GM18511 (cell line): Measurements from ENCODE around the gene CHKA.

Experiments used
- ATAC-seq: cut with Tn5 transposase; IDR thresholded peaks from one replicate; pipeline ENCODE4 v1.9.1; 2021; ENCODE audit warnings: mild to moderate bottlenecking, moderate library complexity; ENCODE audit not compliant: unreplicated experiment

CHKA gene

DNA sequence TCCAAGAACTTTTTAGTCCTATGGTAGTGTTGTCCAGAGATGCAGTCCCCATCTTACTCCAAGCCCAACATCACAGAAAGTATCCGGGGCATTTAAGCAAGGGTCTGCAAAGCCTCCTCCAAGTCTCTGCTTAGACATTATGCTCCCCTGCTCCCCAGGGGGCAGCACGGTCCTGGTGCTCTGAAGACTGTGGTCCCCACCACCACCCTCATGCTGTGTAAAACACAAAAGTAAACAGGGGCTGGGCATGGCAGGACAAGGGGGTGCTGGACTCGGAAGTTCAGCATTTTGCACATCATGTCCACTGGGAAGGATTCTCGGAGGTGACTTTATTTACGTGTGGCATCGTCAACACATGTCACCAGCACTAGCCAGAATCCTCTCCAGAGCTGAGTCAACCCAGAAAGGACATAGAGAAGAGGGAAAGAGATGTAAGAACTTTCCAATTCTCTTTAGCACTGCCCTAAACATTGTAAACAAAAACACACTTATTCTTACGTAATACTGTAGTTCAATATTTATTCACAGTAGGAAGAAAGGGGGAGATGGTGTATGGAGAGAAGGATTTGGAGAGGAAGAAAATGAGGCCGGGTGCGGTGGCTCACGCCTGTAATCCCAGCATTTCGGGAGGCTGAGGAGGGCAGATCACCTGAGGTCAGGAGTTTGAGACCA, 44.7 kb downstream of the CHKA start:
- ATAC-seq: no peak

DNA sequence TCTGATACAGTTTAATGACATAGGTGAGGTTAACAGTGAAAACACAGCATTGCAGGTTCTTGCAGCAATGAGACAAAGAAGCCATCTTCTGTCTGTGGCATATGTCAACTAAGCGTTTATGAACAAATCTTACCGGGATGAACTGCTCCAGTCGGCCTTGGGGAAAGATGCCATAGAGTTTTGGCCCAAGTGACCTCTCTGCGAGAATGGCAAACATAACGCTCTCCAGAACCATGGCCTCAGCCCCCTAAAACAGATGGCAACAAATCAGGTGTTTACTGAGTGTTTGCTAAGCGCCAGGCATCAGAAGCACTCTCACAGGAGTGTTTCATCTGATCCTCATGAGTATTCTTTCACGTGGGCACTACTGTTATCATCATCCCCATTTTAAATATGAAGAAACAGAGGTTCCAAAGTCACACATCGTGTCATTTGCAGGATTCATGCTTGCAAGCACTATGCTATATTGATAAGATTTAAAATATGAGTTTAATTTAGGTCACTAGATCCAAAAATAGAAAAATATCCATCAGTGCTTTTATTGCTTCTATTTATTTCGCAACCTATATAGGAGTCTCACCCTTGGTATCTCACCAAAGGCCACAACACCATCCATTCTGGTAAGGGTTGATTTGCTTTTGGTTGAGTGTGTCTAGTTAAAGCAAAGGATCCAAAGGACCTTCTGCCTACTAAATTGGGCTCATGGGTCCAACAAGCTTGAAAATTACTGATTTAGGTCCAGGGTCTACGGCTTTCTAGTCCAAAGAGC, 46.4 kb downstream of the CHKA start:
- ATAC-seq: no peak

DNA sequence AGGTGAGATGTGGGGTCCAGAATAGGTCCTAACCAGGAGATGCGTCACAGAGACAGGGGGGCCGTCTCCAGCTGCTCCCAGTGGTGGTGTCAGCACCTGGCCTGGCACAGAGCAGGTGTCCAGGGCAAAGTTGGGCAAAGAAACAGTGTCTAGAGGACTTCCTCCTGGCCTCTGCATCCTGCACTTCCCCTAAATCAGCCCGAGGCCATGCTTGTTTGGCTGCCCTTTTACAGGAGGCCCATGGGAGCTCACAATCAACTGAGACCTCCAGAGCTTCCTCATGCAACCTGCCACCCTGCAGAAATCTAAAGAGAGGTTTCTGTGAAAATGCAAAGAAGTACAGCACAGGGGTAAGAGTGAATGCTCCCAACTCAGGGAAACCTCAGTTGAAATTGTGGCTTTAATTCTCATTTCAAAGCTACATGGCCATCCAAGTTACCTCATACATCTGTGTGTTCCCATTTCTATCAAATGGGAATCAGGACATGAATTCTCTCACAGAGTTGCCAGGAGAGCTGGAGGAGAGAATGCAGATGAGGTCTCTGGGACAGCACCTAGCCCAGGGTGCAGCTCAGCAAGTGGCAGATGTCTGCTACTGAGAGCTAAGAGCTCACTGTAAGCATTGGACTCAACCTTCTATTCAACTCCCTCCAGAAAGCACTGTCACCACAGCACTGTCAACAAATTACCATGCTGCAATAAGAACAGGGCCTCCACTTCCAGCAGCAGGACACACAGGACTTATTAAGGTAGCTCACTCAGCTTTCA, 49.7 kb downstream of the CHKA start:
- no peak for ATAC-seq

DNA sequence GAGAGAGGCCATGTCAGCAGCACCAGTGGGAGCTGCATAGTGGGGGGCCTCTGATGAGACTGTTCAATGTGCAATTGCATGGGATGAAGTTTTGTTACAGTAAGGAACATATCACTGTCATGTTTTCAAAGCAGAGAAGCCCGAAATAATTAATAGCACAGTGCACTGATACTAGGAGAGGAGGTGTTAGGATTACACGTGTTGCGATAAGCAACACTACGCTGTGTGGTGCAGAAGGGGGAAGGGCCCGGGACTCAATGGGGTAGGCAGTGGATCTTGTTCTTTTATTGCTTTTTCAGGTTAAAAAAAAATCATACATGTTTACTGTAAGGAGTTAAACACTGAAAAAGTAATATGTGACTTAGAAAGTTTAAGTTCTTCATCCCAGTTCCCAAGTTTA, 53.2 kb downstream of the CHKA start:
- ATAC-seq: no peak

DNA sequence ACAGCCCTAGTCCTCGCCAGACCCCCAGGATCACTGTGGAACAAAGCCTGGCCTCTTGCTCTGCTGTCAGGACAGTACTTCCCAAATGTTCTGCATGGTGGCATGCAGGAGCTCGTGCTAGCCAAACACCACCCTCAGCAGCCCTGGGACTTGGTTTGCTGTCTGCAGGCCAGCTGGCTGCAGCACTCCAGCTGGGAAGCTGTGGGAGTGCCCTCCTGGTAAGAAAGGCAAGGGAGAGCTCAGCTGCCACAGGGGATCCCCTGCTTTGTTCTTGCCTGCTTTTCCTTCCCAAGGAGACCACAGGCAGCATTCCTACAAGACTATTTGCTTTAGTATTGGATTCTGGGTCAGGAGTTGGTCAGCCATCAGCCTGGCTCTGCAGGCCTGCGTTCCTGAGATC, 54.4 kb downstream of the CHKA start:
- no peak for ATAC-seq

DNA sequence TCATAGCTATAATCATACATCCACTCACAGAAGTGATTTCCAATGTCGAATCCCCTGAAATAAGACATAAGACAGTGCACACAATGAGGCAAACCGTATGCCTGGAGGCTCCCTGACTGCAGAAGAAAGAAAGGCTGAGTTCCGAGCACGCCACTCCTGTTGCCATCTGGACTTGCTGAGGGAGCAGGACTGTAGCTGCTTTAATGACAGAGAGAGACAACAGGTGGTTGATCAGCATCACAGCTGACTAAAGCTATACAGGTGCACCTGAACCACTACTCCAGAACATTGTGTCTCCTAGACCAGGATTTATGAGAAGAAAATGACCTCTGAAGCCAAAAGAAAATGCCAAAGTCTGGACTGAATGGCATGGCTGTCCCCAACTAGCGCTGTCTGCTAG, 55.3 kb downstream of the CHKA start:
- ATAC-seq: no peak

DNA sequence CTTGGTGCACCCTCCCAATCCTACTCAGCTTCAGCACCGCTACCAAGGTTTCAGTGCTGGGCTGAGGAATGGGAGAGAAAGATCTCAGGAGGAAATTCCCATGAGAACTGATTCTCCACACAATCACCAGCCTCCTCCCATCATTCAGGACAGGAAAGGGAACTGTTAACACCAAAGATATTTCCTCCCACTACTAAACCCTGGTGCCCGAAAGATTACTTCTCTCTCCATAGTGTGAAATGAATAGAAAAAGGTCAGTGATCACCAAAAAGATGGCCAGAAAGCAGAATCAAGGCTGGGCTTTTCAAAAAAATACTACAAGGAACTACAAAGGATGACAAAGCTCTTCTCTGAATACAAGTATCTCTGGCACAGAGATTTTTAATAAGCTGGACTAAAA, 56.3 kb downstream of the CHKA start:
- no peak for ATAC-seq

DNA sequence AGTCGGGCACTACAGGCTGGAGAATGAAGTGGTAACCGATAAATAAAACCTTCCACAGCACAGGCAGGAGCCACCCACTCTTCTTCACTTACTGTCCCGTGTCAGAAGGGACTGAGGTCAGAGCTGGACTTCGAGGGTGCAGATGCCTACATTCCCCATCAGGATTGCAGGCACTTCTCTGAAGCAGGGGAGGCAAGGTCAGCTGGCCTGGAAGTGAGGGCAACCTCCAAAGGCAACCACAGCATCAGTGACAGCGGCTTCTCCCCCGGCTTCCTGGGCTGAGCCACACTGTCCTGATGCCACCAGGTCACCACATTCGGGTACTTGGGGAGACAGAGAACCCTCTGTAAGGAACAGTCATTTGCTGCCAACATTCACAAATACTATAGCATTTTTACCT, 59.7 kb downstream of the CHKA start:
- ATAC-seq: no peak

DNA sequence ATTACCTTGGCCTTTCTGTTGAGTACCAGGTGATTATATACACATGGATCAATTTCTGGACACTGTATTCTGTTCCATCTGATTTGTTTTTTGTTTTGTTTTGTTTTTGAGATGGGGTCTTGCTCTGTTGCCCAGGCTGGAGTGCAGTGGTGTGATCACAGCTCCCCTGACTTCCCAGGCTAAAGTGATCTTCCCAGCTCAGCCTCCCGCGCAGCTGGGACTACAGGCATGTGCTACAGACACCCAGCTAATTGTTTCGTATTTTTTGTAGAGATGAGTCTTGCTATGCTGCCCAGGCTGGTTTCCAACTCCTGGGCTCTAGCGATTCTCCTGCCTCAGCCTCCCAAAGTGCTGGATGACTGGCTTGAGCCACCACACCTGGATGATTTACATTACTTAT, 63.4 kb downstream of the CHKA start:
- ATAC-seq: no peak

DNA sequence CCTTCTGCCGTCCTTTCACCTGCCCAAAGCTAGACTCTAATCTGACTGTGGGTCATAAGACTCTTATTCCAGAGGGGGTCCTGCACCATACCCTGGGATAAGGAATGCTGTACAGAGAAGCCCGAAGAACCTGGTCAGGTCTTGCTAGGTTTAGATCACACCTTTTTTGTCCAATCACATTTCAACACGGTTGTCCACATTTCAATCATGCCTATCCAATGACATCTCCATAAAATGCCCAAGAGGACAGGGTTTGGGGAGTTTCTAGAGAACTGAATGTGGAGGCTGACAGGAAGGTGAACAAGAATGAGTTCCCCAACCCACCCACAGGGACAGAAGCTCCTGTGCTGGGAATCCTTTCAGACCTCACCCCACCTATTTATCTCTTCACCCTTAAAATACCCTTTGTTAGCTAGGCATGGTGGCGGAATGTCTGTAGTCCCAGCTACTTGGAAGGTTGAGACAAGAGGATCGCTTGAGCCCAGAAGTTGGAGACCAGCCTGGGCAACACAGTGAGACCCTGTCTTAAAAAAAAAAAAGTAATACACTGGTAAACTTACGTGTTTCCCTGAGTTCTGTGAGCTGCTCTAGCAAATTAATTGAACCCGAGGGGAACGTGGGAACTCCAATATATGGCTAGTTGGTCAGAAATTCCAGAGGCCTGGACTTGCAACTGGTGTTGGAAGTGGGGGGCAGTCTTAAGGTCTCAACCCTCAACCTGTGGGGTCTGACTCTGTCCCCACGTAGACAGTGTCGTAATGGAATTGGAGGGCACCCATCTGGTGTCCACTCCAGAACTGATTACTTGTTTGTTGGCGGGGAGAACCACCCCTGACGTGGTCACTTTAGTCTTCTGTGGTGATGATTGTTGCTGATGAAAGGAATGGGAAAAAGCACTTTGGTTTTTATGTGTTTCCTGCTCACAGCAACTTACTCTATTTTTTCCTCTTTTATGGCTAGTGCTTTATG, 64.6 kb downstream of the CHKA start:
- no peak for ATAC-seq

DNA sequence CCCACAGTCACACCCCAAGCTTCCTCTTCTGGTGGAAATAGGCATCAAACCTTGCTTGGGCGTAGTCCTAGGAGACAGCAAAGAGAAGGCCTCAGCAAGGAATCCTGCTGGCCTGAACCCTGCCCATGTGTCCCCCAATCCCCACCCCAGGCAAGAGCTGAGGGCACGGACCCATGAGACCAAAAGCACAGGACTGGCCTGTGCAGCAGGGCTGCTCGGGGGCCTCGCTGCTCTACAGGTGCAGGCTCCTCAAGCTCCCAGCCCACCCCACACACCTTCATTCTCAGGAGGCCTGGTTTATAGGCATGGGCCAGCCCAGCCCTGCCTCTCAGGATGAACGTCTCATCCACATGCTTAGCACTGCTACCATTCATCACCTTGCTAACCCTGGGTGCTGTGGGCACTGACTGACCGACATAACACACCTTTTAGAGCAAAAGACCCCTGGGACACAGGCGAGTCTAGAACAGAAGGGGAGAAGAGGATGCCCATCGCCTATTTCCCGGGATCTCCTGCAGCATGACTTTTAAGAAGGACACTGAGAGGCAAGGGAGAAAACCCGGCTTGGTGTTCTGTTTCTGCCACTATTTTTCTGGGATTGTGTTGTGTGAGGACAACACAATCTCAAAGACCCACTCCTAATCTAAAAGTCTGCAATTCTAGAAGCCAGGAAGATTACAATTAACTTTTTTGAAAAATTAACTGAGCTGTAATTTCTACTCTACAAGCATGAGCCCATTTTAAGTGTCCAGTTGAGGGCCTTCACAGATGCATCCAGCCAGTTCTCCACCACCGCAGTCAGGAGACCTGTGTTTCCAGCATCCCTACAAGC, 67.0 kb downstream of the CHKA start:
- no peak for ATAC-seq

DNA sequence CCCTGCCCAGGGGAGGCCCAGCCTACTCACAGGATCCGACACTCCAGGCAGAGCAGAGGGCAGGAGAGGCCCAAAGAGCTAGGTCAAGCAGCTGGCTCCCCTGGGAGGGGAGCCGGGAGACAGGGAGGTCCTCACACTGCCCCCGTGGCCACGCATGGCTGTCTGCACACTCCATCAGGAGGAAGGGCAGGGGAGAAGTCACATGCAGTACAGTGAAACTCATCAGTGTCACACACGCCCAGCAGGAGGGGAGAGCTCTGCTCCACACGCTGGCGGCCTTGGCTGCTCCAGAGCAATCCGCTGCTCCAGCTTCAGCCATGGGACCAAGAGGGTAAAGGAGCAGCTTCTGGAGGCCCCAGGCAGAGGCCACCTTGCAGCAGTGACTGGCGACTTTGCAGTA, 68.1 kb downstream of the CHKA start:
- no peak for ATAC-seq

DNA sequence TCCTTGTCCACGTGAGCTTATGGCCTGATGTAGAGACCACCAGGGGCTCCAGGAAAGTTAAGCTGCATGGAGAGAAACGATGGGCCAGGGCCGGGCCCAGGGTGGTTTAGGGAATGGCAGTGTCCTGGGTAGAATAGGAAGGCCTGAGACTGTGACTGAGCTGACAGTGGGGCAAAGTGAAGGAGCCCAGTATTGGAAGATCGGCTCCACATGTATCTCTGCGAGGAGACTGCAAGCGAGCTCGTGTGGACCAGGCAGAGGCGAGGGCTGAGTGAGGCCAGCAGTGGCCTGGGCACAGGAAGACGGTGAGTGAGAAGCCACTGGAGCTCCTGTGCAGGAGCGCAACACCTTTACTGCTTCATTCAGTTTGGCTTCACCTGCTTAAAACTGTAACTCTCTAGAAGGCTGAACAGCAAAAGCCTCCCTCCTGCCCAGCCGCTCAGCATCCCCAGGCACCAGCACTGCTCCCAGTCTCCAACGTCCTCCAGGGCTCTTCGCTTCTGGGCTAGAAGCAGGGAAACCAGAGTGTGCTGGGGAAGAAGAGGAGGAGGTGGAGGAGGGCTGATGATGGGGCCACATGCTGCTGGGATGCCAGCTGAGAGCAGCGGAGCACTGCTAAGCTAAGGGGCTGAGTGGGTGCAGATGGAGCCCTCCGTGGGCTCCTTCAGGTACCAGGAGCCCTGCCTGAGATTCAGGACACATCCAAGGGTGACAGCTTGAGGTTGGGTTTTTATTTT, 68.9 kb downstream of the CHKA start:
- ATAC-seq: no peak

DNA sequence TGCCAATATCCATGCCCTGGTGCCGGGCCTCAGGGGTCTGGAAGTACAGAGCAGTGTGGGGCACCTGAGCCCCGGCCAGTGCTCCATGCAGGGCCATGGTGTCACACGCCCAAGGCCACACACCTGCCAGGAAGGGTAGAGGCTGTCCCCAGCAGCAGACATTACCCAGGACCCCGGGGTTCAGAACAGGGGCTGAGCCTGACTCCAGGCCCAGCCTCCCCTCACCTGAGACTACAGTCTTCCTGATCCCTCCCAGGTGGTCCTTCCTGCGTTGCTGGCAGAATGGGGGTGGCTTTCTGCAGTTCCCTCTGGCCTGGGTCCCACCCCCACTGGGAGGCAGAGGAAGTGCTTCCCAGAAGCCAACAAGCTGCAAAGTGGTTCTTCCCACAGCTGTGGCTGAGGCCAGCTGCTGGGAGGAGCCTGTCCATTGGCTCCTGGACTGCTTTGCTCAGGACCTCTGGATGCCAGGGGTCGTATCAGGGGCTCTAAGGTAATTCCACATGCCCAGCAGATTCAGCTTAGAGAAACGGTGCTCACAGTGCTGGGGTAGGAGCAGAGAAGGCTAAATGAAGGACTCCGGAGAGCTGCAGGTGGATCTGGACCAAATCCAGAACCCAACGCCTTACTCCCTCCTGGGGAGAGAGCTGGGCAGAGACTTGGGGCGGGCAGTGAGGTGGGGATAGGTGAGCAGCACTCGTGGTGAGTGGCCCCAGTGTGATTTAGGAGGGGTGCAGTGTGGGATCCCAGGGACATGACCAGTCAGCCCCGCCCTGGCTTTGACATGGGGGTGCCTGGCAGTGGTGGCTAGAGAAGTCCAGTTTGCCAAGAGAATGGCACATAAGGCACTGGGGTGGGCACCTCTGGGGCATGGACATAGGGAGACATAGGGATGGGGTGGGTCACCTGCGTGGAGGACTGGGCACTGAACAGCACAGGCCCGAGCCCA, 69.7 kb downstream of the CHKA start:
- no peak for ATAC-seq

DNA sequence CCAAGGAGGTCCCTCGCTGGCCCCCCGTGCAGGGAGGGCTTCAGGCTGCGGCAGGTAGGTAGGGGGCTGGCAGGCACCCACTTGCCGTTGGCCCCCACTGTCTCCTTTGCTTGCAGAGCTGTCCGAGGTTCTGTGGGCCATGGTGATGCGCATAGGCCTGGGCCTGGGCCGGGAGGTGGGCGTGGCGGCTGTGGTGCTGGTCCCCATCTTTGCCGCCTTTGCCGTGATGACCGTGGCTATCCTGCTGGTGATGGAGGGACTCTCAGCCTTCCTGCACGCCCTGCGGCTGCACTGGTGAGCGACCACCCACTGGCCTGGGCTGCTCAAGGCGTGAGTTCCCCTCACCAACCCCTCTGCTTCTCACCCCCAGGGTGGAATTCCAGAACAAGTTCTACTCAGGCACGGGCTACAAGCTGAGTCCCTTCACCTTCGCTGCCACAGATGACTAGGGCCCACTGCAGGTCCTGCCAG, 70.8 kb downstream of the CHKA start:
- no peak for ATAC-seq

DNA sequence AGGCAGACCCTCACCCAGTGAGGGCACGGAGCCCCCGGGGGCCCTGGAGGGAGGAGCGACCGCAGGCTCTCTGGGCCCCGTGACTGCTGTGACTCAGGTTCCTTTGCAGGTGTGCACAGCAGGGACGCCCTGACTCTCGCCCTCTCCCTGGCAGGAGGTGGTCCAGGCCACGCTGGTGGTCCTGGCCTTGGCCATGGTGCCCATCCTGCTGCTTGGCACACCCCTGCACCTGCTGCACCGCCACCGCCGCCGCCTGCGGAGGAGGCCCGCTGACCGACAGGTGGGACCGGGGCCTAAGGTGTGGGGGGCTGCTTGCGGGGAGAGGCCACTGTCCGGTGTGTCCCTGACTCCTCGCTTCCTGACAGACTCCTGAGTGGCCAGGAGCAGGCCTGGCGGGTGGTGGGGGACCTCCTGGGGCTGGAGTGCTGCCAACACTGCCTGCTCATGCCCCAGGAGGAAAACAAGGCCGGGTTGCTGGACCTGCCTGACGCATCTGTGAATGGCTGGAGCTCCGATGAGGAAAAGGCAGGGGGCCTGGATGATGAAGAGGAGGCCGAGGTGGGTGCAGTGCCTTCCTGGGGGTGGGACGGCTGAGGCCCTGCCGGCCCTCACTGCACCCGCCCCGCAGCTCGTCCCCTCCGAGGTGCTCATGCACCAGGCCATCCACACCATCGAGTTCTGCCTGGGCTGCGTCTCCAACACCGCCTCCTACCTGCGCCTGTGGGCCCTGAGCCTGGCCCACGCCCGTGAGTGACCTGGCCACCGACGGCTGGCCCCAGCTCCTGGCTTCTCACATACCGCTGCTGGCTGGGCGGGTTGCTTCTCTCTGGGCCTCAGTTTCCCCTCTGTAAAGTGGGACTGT, 71.4 kb downstream of the CHKA start:
- no peak for ATAC-seq
